Measurements from ENCODE around the gene ORMDL2.

ORMDL2 gene

DNA sequence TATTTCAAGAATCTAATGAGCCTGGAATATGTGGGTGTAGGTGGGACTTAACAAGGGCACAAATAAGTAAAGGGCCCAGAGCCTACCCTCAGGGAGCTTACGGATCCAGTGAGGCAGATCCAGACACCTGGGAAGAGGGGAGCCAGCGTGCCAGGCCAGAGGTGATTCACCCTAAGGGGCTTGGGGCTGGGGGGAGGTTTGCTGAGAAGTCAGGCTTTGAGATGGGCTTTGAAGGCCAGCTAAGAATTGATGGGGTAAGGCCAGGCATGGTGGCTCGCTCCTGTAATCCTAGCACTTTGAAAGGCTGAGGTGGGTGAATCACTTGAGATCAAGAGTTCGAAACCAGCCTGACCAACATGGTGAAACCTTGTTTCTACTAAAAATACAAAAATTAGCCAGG lies 25.6 kb downstream of the ORMDL2 start:
- Histone ChIP-seq H3K36me3 (ENCODE audit: insufficient read depth) (no peaks in the 10 kb centered on the region), H3K27ac (no peak overlapping the region), H4K20me1 (ENCODE audit: insufficient read depth) (no peaks in the 10 kb centered on the region), H3K4me2 (no peak overlapping the region), H3K9ac (no peak overlapping the region), H3K79me2 (ENCODE audit: insufficient read depth, low read depth) (no peaks in the 10 kb centered on the region), H3K4me1 (ENCODE audit: low read depth, poor library complexity, severe bottlenecking) (no peaks in the 10 kb centered on the region), H3K27me3 (ENCODE audit: insufficient read depth, low read depth) (no peaks in the 10 kb centered on the region; the same call in 1 of the 2 replicates), H3K4me3 (IDR thresholded peaks at IDR 0.05; ENCODE audit: insufficient read depth, low read depth, low read length) (no peak overlapping the region), H2AFZ (ENCODE audit: low read depth) (no peak overlapping the region)
- TF ChIP-seq, protein P1, sequence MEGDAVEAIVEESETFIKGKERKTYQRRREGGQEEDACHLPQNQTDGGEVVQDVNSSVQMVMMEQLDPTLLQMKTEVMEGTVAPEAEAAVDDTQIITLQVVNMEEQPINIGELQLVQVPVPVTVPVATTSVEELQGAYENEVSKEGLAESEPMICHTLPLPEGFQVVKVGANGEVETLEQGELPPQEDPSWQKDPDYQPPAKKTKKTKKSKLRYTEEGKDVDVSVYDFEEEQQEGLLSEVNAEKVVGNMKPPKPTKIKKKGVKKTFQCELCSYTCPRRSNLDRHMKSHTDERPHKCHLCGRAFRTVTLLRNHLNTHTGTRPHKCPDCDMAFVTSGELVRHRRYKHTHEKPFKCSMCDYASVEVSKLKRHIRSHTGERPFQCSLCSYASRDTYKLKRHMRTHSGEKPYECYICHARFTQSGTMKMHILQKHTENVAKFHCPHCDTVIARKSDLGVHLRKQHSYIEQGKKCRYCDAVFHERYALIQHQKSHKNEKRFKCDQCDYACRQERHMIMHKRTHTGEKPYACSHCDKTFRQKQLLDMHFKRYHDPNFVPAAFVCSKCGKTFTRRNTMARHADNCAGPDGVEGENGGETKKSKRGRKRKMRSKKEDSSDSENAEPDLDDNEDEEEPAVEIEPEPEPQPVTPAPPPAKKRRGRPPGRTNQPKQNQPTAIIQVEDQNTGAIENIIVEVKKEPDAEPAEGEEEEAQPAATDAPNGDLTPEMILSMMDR (conservative IDR thresholded peaks at IDR 0.05; ENCODE audit: low read depth, low read length), result no peak

DNA sequence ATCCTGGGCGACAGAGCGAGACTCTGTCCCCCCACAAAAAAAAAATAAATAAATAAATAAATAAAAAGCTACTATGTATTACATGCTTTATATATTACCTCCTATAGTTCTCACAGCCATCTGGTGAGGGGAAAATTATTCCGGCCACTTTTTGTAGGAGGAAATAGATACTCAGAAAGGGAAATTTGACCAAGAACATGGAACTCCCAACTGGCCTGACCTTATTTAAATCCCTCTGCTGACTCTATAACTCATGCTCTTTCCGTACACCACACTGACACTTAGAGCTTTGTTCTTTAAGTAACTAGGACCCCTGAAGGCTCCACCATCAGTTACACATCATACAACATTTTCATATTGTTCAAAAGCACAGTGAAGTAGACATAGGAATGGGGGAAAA lies 27.1 kb downstream of the ORMDL2 start:
- Histone ChIP-seq H4K20me1 (ENCODE audit: insufficient read depth) (no peaks in the 10 kb centered on the region), H3K4me2 (no peak overlapping the region), H3K79me2 (ENCODE audit: insufficient read depth, low read depth) (no peaks in the 10 kb centered on the region), H2AFZ (ENCODE audit: low read depth) (no peak overlapping the region), H3K4me1 (ENCODE audit: low read depth, poor library complexity, severe bottlenecking) (no peaks in the 10 kb centered on the region), H3K27me3 (ENCODE audit: insufficient read depth, low read depth) (no peaks in the 10 kb centered on the region; the same call in 1 of the 2 replicates), H3K36me3 (ENCODE audit: insufficient read depth) (no peaks in the 10 kb centered on the region), H3K27ac (no peak overlapping the region), H3K4me3 (IDR thresholded peaks at IDR 0.05; ENCODE audit: insufficient read depth, low read depth, low read length) (no peak overlapping the region), H3K9ac (no peak overlapping the region)
- TF ChIP-seq, protein P1 (conservative IDR thresholded peaks at IDR 0.05; ENCODE audit: low read depth, low read length), result no peak

DNA sequence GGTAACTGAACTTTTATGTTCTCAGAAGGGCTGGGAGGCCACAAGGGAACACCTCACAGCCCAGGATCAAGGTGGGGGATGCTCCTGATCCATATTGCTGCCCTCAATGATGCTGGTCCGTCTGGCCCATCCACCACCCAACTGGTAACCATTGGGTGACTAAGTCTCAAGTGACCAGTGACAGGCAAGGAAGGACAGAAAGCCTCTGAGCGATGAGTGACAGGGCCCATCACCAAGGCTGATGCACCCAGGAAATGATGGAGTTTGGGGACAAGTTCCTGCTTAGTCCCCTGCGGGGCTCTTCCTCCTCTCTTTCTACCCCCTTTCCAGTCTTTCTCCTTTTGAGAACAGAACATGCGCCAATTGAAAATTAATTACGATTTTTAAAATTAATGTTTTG lies 27.5 kb downstream of the ORMDL2 start:
- H3K9ac ChIP-seq, result no peak overlapping the region
- H3K4me3 ChIP-seq (IDR thresholded peaks at IDR 0.05; ENCODE audit: insufficient read depth, low read depth, low read length), result no peak overlapping the region
- no peak overlapping the region for H3K4me2 ChIP-seq
- H3K27me3 ChIP-seq (ENCODE audit: insufficient read depth, low read depth), result no peaks in the 10 kb centered on the region; the same call in 1 of the 2 replicates
- H4K20me1 ChIP-seq (ENCODE audit: insufficient read depth), result no peaks in the 10 kb centered on the region
- H3K36me3 ChIP-seq (ENCODE audit: insufficient read depth), result no peaks in the 10 kb centered on the region
- no peak overlapping the region for H3K27ac ChIP-seq
- H2AFZ ChIP-seq (ENCODE audit: low read depth), result no peak overlapping the region
- H3K4me1 ChIP-seq (ENCODE audit: low read depth, poor library complexity, severe bottlenecking), result no peaks in the 10 kb centered on the region
- TF ChIP-seq, protein P1 (conservative IDR thresholded peaks at IDR 0.05; ENCODE audit: low read depth, low read length), result no peak
- H3K79me2 ChIP-seq (ENCODE audit: insufficient read depth, low read depth), result no peaks in the 10 kb centered on the region

DNA sequence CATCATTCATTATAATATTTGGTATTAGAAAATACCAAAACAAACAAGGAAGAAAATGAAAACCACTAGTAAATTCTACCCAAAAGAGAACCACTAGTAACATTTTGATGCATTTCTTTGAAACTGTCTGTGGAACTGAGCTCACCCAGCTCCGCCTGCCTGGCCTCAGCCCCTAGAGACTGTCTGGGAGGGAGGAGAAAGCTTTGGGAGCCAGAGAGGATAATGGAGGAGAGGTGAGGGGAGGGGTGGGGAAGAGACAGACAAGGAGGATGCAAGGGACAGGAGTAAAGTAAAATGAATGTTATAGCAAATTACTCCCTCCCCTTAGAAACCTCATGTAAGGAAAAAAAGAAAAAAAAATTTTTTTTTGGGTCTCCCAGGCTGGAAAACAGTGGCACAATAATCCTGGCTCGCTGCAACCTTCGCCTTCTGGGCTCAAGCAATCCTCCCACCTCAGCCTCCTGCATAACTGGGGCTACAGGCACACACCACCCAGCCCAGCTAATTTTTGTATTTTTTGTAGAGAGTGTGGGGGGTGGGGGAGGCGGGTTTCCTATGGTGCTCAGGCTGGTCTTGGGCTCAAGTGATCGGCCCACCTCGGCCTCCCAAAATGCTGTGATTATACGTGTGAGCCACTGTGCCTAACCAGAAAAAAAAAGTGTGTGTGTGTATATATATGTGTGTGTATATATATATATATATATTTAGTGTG lies 28.1 kb downstream of the ORMDL2 start:
- Histone ChIP-seq H3K79me2 (ENCODE audit: insufficient read depth, low read depth) (no peaks in the 10 kb centered on the region), H3K27ac (no peak overlapping the region), H4K20me1 (ENCODE audit: insufficient read depth) (no peaks in the 10 kb centered on the region), H2AFZ (ENCODE audit: low read depth) (no peak overlapping the region), H3K4me3 (IDR thresholded peaks at IDR 0.05; ENCODE audit: insufficient read depth, low read depth, low read length) (no peak overlapping the region), H3K9ac (no peak overlapping the region), H3K36me3 (ENCODE audit: insufficient read depth) (no peaks in the 10 kb centered on the region), H3K4me1 (ENCODE audit: low read depth, poor library complexity, severe bottlenecking) (no peaks in the 10 kb centered on the region), H3K4me2 (no peak overlapping the region), H3K27me3 (ENCODE audit: insufficient read depth, low read depth) (no peaks in the 10 kb centered on the region; the same call in 1 of the 2 replicates)
- TF ChIP-seq, protein P1 (conservative IDR thresholded peaks at IDR 0.05; ENCODE audit: low read depth, low read length), result no peak

Measured in KMS-11 (cell line).